OCI-LY3 (cell line): ENCODE data around the gene TRIM29.

Experiments
- H2AFZ ChIP-seq: fragments of 200-600, 300-600 bp; shearing (Covaris generic); 2 replicates; pipeline ENCODE4 v1.6.0; 2014; ENCODE audit warnings: antibody characterized with exemption, low read depth, low read length
- H3K27ac ChIP-seq: fragments of 200-600, 300-600 bp; sonication (generic); 2 replicates; pipeline ENCODE4 v1.5.1; 2014; ENCODE audit warnings: mild to moderate bottlenecking, low read length, moderate library complexity, mixed read lengths
- H3K27me3 ChIP-seq: fragments of 200-600, 300-600 bp; sonication (generic); 2 replicates; pipeline ENCODE4 v1.6.1; 2014; ENCODE audit warnings: low read depth, low read length, mixed read lengths
- H3K36me3 ChIP-seq: fragments of 200-600, 300-600 bp; sonication (generic); replicated peaks from 2 replicates; pipeline ENCODE3; 2014; ENCODE audit warnings: low read depth, low read length, mixed read lengths
- H3K4me1 ChIP-seq: fragments of 300-600, 200-600 bp; sonication (generic); 2 replicates; pipeline ENCODE4 v1.6.1; 2014; ENCODE audit warnings: low read length, mixed read lengths
- H3K4me2 ChIP-seq: fragments of 200-600, 300-600 bp; sonication (generic); 2 replicates; pipeline ENCODE4 v1.6.1; 2014; ENCODE audit warnings: low read length, mixed read lengths
- H3K4me3 ChIP-seq: fragments of 300-600, 200-600 bp; sonication (generic); 2 replicates; pipeline ENCODE4 v1.5.1; 2014; ENCODE audit warnings: antibody characterized with exemption, mild to moderate bottlenecking, low read length, moderate library complexity
- H3K79me2 ChIP-seq: fragments of 300-600, 200-600 bp; shearing (Covaris generic); 2 replicates; pipeline ENCODE4 v1.6.1; 2014; ENCODE audit warnings: mild to moderate bottlenecking, low read length, mixed read lengths
- H3K9ac ChIP-seq: fragments of 300-600, 200-600 bp; shearing (Covaris generic); 2 replicates; pipeline ENCODE4 v1.6.0; 2014; ENCODE audit warnings: mild to moderate bottlenecking, low read length, moderate library complexity
- H3K9me3 ChIP-seq: fragments of 200-600, 300-600 bp; shearing (Covaris generic); 2 replicates; pipeline ENCODE4 v1.6.1; 2014; ENCODE audit warnings: low read length, mixed read lengths; ENCODE audit not compliant: insufficient read depth
- H4K20me1 ChIP-seq: fragments of 200-600, 300-600 bp; sonication (generic); 2 replicates; pipeline ENCODE4 v1.6.1; 2016; ENCODE audit warnings: low read length, mixed read lengths; ENCODE audit not compliant: insufficient read depth
- CTCF ChIP-seq: fragments of 200-600, 300-600 bp; sonication (generic); IDR thresholded peaks from 2 replicates; pipeline ENCODE4 v1.5.1; 2014; ENCODE audit warnings: antibody characterized with exemption, low read length, low read depth
- EZH2phosphoT487 ChIP-seq: fragments of 200-600 bp; shearing (Covaris generic); IDR thresholded peaks from 2 replicates; pipeline ENCODE4 v1.6.1; 2018; ENCODE audit warnings: antibody characterized with exemption, mixed run types, low read depth

Gene TRIM29

GRCh38 chr11:120121914-120122473 is 15.9 kb downstream of the TRIM29 start:
- peaks cover 30% of the 10 kb centered on the region for H3K27me3 ChIP-seq
- no peak overlapping the region for H3K4me3 ChIP-seq
- no peak overlapping the region for H3K9ac ChIP-seq
- no peak overlapping the region for H3K27ac ChIP-seq
- H4K20me1 ChIP-seq, result no peaks in the 10 kb centered on the region
- no peaks in the 10 kb centered on the region for H3K36me3 ChIP-seq
- H3K79me2 ChIP-seq, result no peaks in the 10 kb centered on the region
- H3K4me2 ChIP-seq, result no peak overlapping the region
- H2AFZ ChIP-seq, result no peak overlapping the region
- H3K4me1 ChIP-seq, result no peaks in the 10 kb centered on the region
- H3K9me3 ChIP-seq, result no peaks in the 10 kb centered on the region
- TF ChIP-seq EZH2phosphoT487, result no peak
- no peak for TF ChIP-seq CTCF

GRCh38 chr11:120121336-120121735 is 16.6 kb downstream of the TRIM29 start:
- no peak overlapping the region for H2AFZ ChIP-seq
- H3K4me2 ChIP-seq, result no peak overlapping the region
- no peak overlapping the region for H3K27ac ChIP-seq
- TF ChIP-seq EZH2phosphoT487 (no peak), CTCF (no peak)
- H3K4me3 ChIP-seq, result no peak overlapping the region
- no peak overlapping the region for H3K9ac ChIP-seq
- no peaks in the 10 kb centered on the region for H3K79me2 ChIP-seq
- peaks cover 30% of the 10 kb centered on the region for H3K27me3 ChIP-seq
- H3K4me1 ChIP-seq, result no peaks in the 10 kb centered on the region
- no peaks in the 10 kb centered on the region for H4K20me1 ChIP-seq
- no peaks in the 10 kb centered on the region for H3K36me3 ChIP-seq
- H3K9me3 ChIP-seq, result no peaks in the 10 kb centered on the region

GRCh38 chr11:120120805-120121335 is 17.0 kb downstream of the TRIM29 start:
- H3K36me3 ChIP-seq, result no peaks in the 10 kb centered on the region
- H3K27me3 ChIP-seq, result peaks cover 30% of the 10 kb centered on the region
- no peaks in the 10 kb centered on the region for H3K79me2 ChIP-seq
- H3K4me3 ChIP-seq, result no peak overlapping the region
- H2AFZ ChIP-seq, result no peak overlapping the region
- no peak overlapping the region for H3K9ac ChIP-seq
- no peaks in the 10 kb centered on the region for H3K9me3 ChIP-seq
- no peak overlapping the region for H3K4me2 ChIP-seq
- no peak for TF ChIP-seq EZH2phosphoT487
- H3K27ac ChIP-seq, result no peak overlapping the region
- H4K20me1 ChIP-seq, result no peaks in the 10 kb centered on the region
- H3K4me1 ChIP-seq, result no peaks in the 10 kb centered on the region

GRCh38 chr11:120119121-120119520 is 18.8 kb downstream of the TRIM29 start:
- peaks cover 35% of the 10 kb centered on the region for H3K27me3 ChIP-seq
- H3K27ac ChIP-seq, result no peak overlapping the region
- no peak overlapping the region for H3K4me3 ChIP-seq
- no peaks in the 10 kb centered on the region for H3K36me3 ChIP-seq
- H4K20me1 ChIP-seq, result no peaks in the 10 kb centered on the region
- H2AFZ ChIP-seq, result no peak overlapping the region
- H3K79me2 ChIP-seq, result no peaks in the 10 kb centered on the region
- no peak overlapping the region for H3K9ac ChIP-seq
- H3K4me1 ChIP-seq, result no peaks in the 10 kb centered on the region
- H3K4me2 ChIP-seq, result no peak overlapping the region
- TF ChIP-seq EZH2phosphoT487 (no peak), CTCF (no peak)
- H3K9me3 ChIP-seq, result no peaks in the 10 kb centered on the region
